Activated B cell treated with CpG ODN at 0.5 μM for 24 hours (primary cell): ENCODE data around the gene SCYGR4. TPM values are rescaled to one million over a fixed set of nuclear protein-coding genes. Genes with fewer than 3 reads are reported as not detected.

Source experiments
- ATAC-seq: fragments of 200-7000 bp; cut with Tn5 transposase; one replicate; pipeline ENCODE4 v1.10.0; 2021; ENCODE audit warnings: low read depth, mild to moderate bottlenecking, moderate library complexity
- CTCF ChIA-PET: fragments of 350-600 bp; sonication (Branson Sonifier 250); formaldehyde crosslinking; loops from one replicate; lab custom pipeline; 2021; ENCODE audit warnings: antibody characterized with exemption; lab: Charles Lee
- POLR2A ChIA-PET: fragments of 350-600 bp; sonication (Branson Sonifier 250); formaldehyde crosslinking; loops from one replicate; lab custom pipeline; 2021; ENCODE audit warnings: antibody characterized with exemption; lab: Charles Lee
- DNase-seq: peaks from one replicate; pipeline ENCODE4 v3.0.0; 2022
- H3K27ac Mint-ChIP-seq: one replicate; pipeline ENCODE4 v1.8.0; 2020; ENCODE audit warnings: mixed read lengths
- H3K27me3 Mint-ChIP-seq: one replicate; pipeline ENCODE4 v1.8.0; 2021; ENCODE audit warnings: mixed read lengths
- H3K36me3 Mint-ChIP-seq: one replicate; pipeline ENCODE4 v1.8.0; 2021; ENCODE audit warnings: low read depth, mixed read lengths
- H3K4me1 Mint-ChIP-seq: one replicate; pipeline ENCODE4 v1.8.0; 2021; ENCODE audit warnings: mixed read lengths
- H3K4me3 Mint-ChIP-seq: one replicate; pipeline ENCODE4 v1.8.0; 2020; ENCODE audit warnings: mild to moderate bottlenecking, mixed read lengths
- H3K9me3 Mint-ChIP-seq: one replicate; pipeline ENCODE4 v1.8.0; 2020; ENCODE audit warnings: mixed read lengths
- intact Hi-C: fragments of 100-400 bp; cut with micrococcal nuclease; formaldehyde crosslinking; loops from one replicate; pipeline ENCODE4 v1.15.1; 2024
- total RNA-seq: library from RNA; stranded (reverse); gene quantifications from 2 replicates; pipeline ENCODE4 v1.2.3, GENCODE V29; 2022
- TF ChIP-seq, protein P1 (sequence below): fragments of 200-600 bp; IDR thresholded peaks from one replicate; pipeline ENCODE4 v1.8.0; 2022; ENCODE audit warnings: antibody characterized with exemption, mild to moderate bottlenecking

The SCYGR4 gene
- total RNA-seq, 1 donor from 2014 or later: not detected

DNA sequence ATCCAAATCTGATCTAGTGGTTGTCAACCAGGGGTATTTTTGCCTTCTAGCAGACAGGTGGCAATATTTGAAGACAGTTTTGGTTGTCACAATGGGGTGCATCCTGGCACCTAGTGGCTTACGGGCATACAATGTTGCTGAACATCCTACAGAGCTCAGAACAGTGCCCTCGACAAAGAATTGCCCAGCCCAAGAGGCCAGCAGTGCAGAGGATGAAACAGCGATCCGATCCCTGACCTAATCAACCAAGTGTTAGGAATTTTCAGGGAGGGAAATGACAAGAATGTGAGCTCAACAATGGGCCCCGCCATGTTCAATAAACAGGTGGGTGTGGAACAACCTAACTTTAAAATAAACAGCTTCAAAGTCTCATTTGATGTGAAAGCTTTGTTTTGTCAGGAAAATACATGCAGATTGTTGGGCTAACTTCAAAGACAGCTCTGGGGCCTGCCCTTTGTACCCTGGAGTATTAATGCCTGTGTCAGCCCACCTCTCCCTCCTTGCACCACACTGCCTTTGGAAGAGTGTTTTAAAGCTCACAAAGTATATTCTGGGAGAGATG is 26.8 kb downstream of the SCYGR4 start:
- ATAC-seq (no peak), DNase-seq (no peak)
- TF ChIP-seq, protein P1, sequence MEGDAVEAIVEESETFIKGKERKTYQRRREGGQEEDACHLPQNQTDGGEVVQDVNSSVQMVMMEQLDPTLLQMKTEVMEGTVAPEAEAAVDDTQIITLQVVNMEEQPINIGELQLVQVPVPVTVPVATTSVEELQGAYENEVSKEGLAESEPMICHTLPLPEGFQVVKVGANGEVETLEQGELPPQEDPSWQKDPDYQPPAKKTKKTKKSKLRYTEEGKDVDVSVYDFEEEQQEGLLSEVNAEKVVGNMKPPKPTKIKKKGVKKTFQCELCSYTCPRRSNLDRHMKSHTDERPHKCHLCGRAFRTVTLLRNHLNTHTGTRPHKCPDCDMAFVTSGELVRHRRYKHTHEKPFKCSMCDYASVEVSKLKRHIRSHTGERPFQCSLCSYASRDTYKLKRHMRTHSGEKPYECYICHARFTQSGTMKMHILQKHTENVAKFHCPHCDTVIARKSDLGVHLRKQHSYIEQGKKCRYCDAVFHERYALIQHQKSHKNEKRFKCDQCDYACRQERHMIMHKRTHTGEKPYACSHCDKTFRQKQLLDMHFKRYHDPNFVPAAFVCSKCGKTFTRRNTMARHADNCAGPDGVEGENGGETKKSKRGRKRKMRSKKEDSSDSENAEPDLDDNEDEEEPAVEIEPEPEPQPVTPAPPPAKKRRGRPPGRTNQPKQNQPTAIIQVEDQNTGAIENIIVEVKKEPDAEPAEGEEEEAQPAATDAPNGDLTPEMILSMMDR: no peak
- Mint-ChIP-seq H3K36me3 (no peaks in the 10 kb centered on the region), H3K9me3 (no peaks in the 10 kb centered on the region), H3K4me1 (no peaks in the 10 kb centered on the region), H3K4me3 (no peak overlapping the region), H3K27ac (no peak overlapping the region), H3K27me3 (peaks cover 2% of the 10 kb centered on the region)
- intact Hi-C loops: no loop called here
- ChIA-PET CTCF (interaction anchor here (1.0 kb wide), 1 partner anchor 14 kb away, joined by 5 read pairs; no protein-coding TSS in a partner anchor), POLR2A (no interaction called here)

DNA sequence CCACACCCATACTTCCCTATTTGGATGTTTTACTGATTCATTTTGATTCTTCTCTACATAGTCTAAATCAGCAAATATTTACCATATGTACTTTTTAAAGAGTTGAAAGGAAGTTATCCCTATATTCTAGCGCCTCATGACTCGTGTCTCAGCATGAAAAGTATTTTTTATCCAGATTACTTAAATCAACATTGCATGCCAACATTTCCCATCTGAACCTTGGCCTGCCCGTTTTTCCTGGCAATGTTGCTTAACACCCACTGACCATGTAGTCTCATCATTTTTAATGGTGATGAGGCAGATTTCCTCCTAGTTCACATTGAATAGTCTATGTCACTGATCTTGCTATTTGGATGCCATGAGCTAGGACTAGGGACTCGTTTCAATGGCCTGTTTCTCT is 36.1 kb downstream of the SCYGR4 start:
- CTCF ChIA-PET: no interaction called here
- TF ChIP-seq, protein P1: no peak
- Mint-ChIP-seq H3K4me1 (no peaks in the 10 kb centered on the region), H3K27ac (no peak overlapping the region), H3K4me3 (no peak overlapping the region), H3K36me3 (no peaks in the 10 kb centered on the region), H3K27me3 (peaks cover 7% of the 10 kb centered on the region), H3K9me3 (no peaks in the 10 kb centered on the region)
- POLR2A ChIA-PET: no interaction called here
- intact Hi-C loops: no loop called here
- DNase-seq (no peak), ATAC-seq (no peak)

DNA sequence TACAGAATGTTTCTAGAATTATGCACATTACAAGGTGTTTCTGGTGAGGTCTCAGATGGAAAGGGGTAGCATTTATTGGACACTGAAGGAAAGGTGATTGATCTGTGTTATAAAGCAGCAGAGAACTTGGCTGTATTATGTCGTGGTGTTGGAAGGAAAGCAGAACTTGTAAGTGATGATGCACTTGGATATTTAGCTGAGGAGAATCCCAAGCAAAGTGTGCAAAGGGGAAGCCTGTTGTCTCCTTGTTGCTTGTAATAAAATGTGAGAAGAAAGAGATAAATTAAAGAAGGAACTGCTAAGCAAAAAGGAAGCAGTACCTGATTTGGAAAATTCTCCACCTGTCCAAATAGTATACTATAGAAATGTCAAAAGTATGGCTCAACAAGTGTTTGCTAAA is 37.1 kb downstream of the SCYGR4 start:
- CTCF ChIA-PET: no interaction called here
- H3K36me3 Mint-ChIP-seq: no peaks in the 10 kb centered on the region
- no peaks in the 10 kb centered on the region for H3K4me1 Mint-ChIP-seq

DNA sequence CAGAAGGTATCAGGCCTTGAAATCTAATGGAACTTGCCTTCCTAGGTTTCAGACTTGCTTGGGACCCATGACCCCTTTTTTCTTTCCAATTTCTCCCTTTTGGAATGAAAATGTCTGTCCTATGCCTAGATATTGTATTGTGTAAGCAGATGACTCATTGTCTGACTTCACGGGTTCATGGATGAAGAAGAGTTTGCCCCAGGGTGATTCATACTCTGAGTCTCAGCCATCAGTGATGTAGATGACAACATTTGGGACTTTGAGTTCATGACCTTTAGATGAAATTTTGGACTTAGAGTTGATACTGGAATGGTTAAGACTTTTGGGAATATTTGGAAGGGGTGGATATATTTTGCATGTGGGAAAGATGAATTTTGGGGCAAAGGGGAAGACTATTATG is 38.2 kb downstream of the SCYGR4 start:
- intact Hi-C loops: loop anchor here (5.0 kb wide), 1 partner anchor 248 kb away; no protein-coding TSS in a partner anchor
- H3K4me1 Mint-ChIP-seq: no peaks in the 10 kb centered on the region
- CTCF ChIA-PET: no interaction called here

More for the DNA sequence above, 37.1 kb downstream of the SCYGR4 start:
- intact Hi-C loops: no loop called here
- no peak overlapping the region for H3K27ac Mint-ChIP-seq
- POLR2A ChIA-PET: no interaction called here
- H3K9me3 Mint-ChIP-seq: no peaks in the 10 kb centered on the region
- no peak for DNase-seq
- no peak for ATAC-seq
- TF ChIP-seq, protein P1: no peak
- no peak overlapping the region for H3K4me3 Mint-ChIP-seq
- H3K27me3 Mint-ChIP-seq: peaks cover 7% of the 10 kb centered on the region

DNA sequence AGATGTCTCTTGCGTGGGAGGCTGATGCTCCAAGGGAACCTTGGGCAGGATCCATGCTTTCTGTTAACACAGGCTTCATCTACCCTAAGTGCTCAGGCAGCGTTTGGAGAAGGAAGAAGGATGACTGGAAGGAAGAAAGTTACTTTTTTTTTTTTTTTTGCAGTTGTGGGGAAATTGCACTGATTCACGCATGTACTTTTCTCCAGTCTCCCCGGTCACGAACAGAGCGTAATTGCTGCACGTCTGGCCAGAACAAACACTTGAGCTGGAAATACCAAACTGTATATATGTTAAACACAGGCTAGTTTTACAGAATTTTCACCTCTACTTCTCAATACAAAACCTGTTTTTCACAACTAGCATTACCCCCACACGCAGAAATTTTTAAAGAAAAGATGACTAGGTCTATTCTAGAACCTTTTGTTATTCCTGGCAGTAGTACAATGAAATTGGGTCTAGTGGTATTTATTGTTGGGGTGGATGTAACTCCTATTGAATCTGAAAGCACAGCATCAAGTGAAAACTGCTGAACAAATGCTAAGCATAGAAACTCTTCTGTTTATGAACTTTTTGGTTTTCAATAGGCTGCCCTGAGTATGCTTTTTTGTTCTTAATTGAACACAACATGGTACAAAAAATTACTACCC is 40.0 kb downstream of the SCYGR4 start:
- no peak for ATAC-seq
- intact Hi-C loops: loop anchor here (5.0 kb wide), 1 partner anchor 250 kb away; no protein-coding TSS in a partner anchor
- TF ChIP-seq, protein P1: no peak
- Mint-ChIP-seq H3K27ac (no peak overlapping the region), H3K27me3 (peaks cover 5% of the 10 kb centered on the region), H3K4me1 (no peaks in the 10 kb centered on the region), H3K9me3 (no peaks in the 10 kb centered on the region), H3K4me3 (no peak overlapping the region), H3K36me3 (no peaks in the 10 kb centered on the region)
- DNase-seq: no peak
- CTCF ChIA-PET: interaction anchor here (1.1 to 2.3 kb wide), 3 partner anchors 13 to 177 kb away, joined by 5 to 17 read pairs (median 7); no protein-coding TSS in a partner anchor
- POLR2A ChIA-PET: no interaction called here

More for the DNA sequence above, 38.2 kb downstream of the SCYGR4 start:
- H3K4me3 Mint-ChIP-seq: no peak overlapping the region
- POLR2A ChIA-PET: no interaction called here
- no peak for ATAC-seq
- H3K9me3 Mint-ChIP-seq: no peaks in the 10 kb centered on the region
- no peaks in the 10 kb centered on the region for H3K36me3 Mint-ChIP-seq
- TF ChIP-seq, protein P1: no peak
- H3K27ac Mint-ChIP-seq: no peak overlapping the region
- peaks cover 7% of the 10 kb centered on the region for H3K27me3 Mint-ChIP-seq
- no peak for DNase-seq
